Occipital lobe (tissue), 2 donors: ENCODE data around the gene B3GLCT. TPM values are rescaled to one million over a fixed set of nuclear protein-coding genes. Genes with fewer than 3 reads are reported as not detected.
"Not testable (repeated sequence)": the region's sequence is repeated elsewhere in the genome, so short reads cannot be mapped to it uniquely, and the experiment has no call there.

Source experiments
- DNase-seq: peaks from one replicate; lab custom pipeline; 2025; lab: John Stamatoyannopoulos, UW
- total RNA-seq: library from RNA; depleted of rRNA; stranded (reverse); fragments of >200 nt; gene quantifications from one replicate; pipeline ENCODE4 v1.2.3, GENCODE V29; 2014

Gene B3GLCT
- total RNA-seq, 1 donor from 2014 or later = 12.0 TPM

GRCh38 chr13:31184451-31184850 lies 15.3 kb upstream of the B3GLCT start:
- no peak for DNase-seq

GRCh38 chr13:31184981-31185645 lies 14.7 kb upstream of the B3GLCT start:
- DNase-seq = no peak

- DNase-seq = no peak
Observed at GRCh38 chr13:31191748-31192147, 8.0 kb upstream of the B3GLCT start.

GRCh38 chr13:31192306-31192705 lies 7.5 kb upstream of the B3GLCT start:
- peak; percentile 38 for DNase-seq

DNA sequence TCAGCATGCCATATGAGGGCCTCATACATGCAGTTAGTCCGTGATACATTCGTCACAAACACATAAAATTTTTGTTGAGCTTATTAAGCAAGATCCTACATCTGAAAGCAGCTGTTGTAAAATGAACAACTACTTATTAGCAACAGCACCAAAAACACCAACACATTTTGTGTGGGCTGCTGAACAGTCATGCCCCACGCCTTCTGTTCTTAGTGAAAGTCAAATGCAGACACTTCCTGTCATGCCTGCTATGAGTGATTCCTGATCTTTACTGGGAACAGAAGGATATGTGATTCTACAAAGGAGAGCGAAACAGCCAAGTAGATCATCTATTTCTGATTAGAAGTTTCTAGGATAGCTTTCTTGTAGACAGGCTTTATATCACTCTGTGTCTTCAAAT lies 4.2 kb upstream of the B3GLCT start:
- DNase-seq = no peak

GRCh38 chr13:31196992-31197391 lies 2.8 kb upstream of the B3GLCT start:
- no peak for DNase-seq

DNA sequence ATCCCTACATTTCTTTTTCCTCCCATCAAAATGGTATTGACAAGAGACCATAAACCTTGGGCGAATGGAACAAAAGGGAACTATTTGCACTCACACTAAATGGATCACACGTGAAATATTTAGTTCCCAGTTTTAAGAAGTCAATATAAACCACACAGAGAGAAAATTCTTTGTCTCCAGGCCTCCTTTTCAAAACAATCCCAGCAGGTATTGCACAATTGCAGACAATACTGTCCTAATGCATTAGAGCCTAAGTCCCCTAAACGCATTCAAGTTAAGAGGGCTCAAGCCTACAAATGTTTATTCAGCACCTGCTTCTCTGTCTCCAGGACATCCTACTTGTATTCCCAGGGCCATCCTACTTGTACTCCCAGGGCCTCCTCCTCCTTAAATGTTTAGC lies 1.3 kb upstream of the B3GLCT start:
- no peak for DNase-seq

DNA sequence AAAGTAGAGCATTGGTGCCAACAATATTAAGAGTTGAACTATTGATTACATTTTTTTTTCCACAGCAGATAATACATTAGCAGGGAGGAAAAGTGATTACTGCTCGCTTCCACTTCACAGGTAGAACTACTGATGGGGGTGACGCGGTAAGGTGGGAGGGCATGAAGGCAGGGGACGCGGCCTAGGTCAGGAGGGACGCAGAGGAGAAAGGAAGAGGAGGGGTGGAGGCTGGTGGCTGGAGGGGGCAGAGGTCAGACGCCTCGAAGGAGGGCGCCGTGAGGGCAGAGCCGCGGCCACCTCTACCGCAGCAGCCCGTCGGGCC lies 287 bp upstream of the B3GLCT start:
- DNase-seq = no peak

- no peak for DNase-seq
Observed at GRCh38 chr13:31200637-31200971, 829 bp downstream of the B3GLCT start.

DNA sequence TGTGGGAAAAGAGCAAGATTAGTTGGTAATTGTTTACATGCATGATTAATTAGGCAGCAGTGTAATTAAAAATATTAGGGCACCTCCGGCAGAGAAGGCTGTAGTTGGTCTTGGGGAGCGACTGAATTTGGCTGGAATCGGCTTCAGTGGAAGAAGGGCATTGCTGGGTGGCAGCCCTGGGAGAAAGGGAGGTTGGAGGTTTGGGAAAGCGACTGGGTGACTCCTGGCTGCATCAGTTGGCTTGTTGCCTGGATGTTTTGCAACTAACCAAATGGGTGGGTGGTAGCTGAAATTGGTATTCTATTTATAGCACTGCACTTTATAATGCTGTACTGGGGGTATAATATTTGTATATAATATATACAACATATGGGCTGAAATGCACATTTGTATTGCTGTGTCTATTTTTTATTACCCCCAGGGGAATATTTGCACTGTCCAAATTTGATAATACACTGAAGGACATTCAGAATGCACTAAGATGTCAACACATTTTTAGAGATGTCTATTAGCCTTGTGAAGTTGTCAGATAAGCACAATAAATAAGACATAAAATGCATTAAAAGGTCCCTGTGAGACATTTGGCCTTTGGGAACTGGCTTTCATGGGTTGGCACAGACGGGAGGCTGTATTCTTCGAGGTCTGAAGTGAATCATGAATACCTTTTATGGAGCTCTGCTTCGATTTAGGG lies 1.7 kb downstream of the B3GLCT start:
- DNase-seq = peak; percentile 27

- no peak for DNase-seq
Observed at GRCh38 chr13:31204592-31204991, 4.8 kb downstream of the B3GLCT start.

- peak; percentile 39 for DNase-seq
Observed at GRCh38 chr13:31207661-31208552, 8.1 kb downstream of the B3GLCT start.

GRCh38 chr13:31208559-31209122 lies 8.9 kb downstream of the B3GLCT start:
- no peak for DNase-seq

- DNase-seq = peak; percentile 60
Observed at GRCh38 chr13:31209172-31209840, 9.5 kb downstream of the B3GLCT start.

- DNase-seq = no peak
Observed at GRCh38 chr13:31209841-31210210, 10.1 kb downstream of the B3GLCT start.

GRCh38 chr13:31213651-31214289 lies 14.0 kb downstream of the B3GLCT start:
- no peak for DNase-seq

- DNase-seq = no peak
Observed at GRCh38 chr13:31214435-31214834, 14.7 kb downstream of the B3GLCT start.

- DNase-seq = not testable (repeated sequence)
Observed at GRCh38 chr13:31216916-31217315, 17.1 kb downstream of the B3GLCT start.

DNA sequence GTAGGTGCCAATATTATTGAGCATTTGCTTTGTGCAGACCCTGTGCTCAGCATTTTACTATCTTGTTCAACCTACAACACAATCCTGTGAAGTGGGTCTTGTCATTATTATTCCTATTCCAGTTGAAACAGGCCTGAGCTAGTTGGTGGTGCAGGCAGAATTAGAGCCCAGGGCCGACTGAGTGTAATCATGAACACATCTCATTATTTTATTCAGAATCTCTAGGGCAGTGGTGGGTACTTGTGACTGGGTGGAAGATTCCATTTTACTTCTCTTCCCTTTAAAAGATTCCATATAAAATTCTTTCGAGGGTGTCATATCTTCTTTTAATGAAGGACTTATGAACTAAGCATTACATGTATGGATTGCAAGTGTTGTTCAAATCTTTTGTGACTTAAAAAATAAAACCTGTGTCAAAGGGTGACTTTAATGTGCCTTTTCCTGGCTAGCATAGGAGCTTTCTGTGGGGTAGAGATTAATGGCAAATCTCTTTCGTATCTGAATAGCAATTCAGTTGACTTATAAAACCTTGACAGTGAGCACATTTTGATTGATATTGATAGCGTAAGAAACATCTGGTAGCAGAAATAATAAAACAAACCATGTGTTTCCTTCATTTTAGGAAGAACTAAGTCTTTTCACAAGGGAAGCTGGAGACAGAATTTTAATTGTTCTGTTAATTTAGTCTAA lies 20.3 kb downstream of the B3GLCT start:
- no peak for DNase-seq

GRCh38 chr13:31221057-31221456 lies 21.3 kb downstream of the B3GLCT start:
- DNase-seq = no peak

- no peak for DNase-seq
Observed at GRCh38 chr13:31223215-31223614, 23.4 kb downstream of the B3GLCT start.
